Ovary (tissue), 9 donors: ENCODE results near the gene SLIT3. TPM values are rescaled to one million over a fixed set of nuclear protein-coding genes. Genes with fewer than 3 reads are reported as not detected.

Experiments
- DNase-seq, 5 donors: peaks; one replicate each; pipeline ENCODE4 v3.0.0-alpha.2; 2019 to 2020
- H3K27ac ChIP-seq, 2 donors: fragments of 200-600 bp; one replicate each; pipeline versions ENCODE4 v1.5.1 to v1.8.0; 2019 to 2022
- H3K27me3 ChIP-seq: fragments of 200-600 bp; one replicate; pipeline ENCODE4 v1.8.0; 2022
- H3K36me3 ChIP-seq: fragments of 200-600 bp; sonication (generic); one replicate; pipeline ENCODE4 v1.5.1; 2019
- H3K4me1 ChIP-seq: one replicate; pipeline ENCODE4 v1.8.1; 2013; ENCODE audit warnings: mild to moderate bottlenecking, moderate library complexity; ENCODE audit not compliant: insufficient read depth
- H3K4me3 ChIP-seq: fragments of 200-600 bp; sonication (generic); one replicate; pipeline ENCODE4 v1.5.1; 2017
- H3K9me3 ChIP-seq, 2 donors: fragments of 200-600 bp in 1 of 2; sonication (generic) in 1 of 2; one replicate each; pipeline versions ENCODE4 v1.5.1 to v1.8.1; 2013 to 2019; ENCODE audit warnings: mild to moderate bottlenecking in 1 of 2, moderate library complexity in 1 of 2
- CTCF ChIP-seq, 3 donors: fragments of 450-650 bp in 2 of 3; fragments of 200-600 bp in 1 of 3; IDR thresholded peaks; one replicate each; pipeline versions ENCODE4 v1.5.1 to v1.8.0; 2016 to 2022; ENCODE audit warnings: antibody characterized with exemption in 3 of 3, mild to moderate bottlenecking in 1 of 3
- EP300 ChIP-seq: sonication (generic); formaldehyde crosslinking; IDR thresholded peaks from one replicate; pipeline ENCODE4 v1.6.1; 2017; ENCODE audit warnings: antibody characterized with exemption
- POLR2A ChIP-seq: fragments of 450-650 bp; IDR thresholded peaks from one replicate; pipeline ENCODE4 v1.6.1; 2017; ENCODE audit warnings: antibody characterized with exemption, mild to moderate bottlenecking, moderate library complexity
- WGBS, 3 donors: extraction: QIAGEN DNeasy Blood & Tissue Kit in 1 of 3; methylation state at CpG; one replicate each; pipeline versions ENCODE4 v1.1.5 to v1.1.7; 2013 to 2017; 5-methylcytosine and 5-hydroxymethylcytosine counted together
- intact Hi-C, 4 donors: fragments of 100-400 bp; cut with DNase I; formaldehyde crosslinking; loops; one replicate each; pipeline versions ENCODE4 v1.11.0 to v1.15.1; 2022 to 2023
- polyA plus RNA-seq, 2 donors: library from polyadenylated mRNA; stranded (reverse); fragments of 200-250 nt in 1 of 2; fragments of 350-450 nt in 1 of 2; fragmentation: Illumina TruSeq in 1 of 2; extraction: RNeasy Lipid Tissue Mini Kit (QIAGEN cat#74804) in 1 of 2; gene quantifications; one replicate each; pipeline ENCODE4 v1.2.3, GENCODE V29; 2013 to 2014
- total RNA-seq, 7 donors: library from RNA; depleted of rRNA in 2 of 7; stranded (reverse); fragments of >200 nt in 2 of 7; fragmentation: NEBNext Ultra II Directional in 3 of 7; extraction: Animal tissue kit (Norgen Biotek cat#: 25700) in 3 of 7; gene quantifications; one replicate each; pipeline versions ENCODE4 v1.1.0 to v1.2.4, GENCODE V29; 2016 to 2023
- donor health status: DM: no; HTN: no; CAD: no; lungs with moderate emphysema.
- donor health status: DM: no; HTN: no; CAD: no.
- donor health status: Bipolar disorder and iron deficiency.
- donor health status: DM: yes; HTN: yes; CAD: no.
- donor health status: DM: no; HTN: no; CAD: no.
- donor health status: DM: yes; HTN: yes; CAD: no.

SLIT3 gene
- total and polyA plus RNA-seq, 9 donors = 10.3 to 106 (median 24.4) TPM

- Histone ChIP-seq H3K9me3 (no peaks in the 10 kb centered on the region), H3K4me1 (peaks cover 3% of the 10 kb centered on the region), H3K27me3 (no peaks in the 10 kb centered on the region), H3K36me3 (no peaks in the 10 kb centered on the region), H3K27ac (no peak overlapping the region), H3K4me3 (no peak overlapping the region)
- intact Hi-C loops = no loop called here
- 62 to 73% (median 65%) methylated on average over 4 of the region's 4 CpGs for WGBS, 3 donors
- DNase-seq = no peak
- TF ChIP-seq EP300 (no peak), POLR2A (no peak), CTCF (IDR thresholded peaks at IDR 0.05) (no peak)
Measured at GRCh38 chr5:168796000-168796399, 504.9 kb downstream of the SLIT3 start.

- TF ChIP-seq CTCF (IDR thresholded peaks at IDR 0.05) = no peak
- no peak for TF ChIP-seq EP300
- TF ChIP-seq POLR2A = no peak
- WGBS, 3 donors = 25 to 29% (median 28%) methylated on average over 15 of the region's 15 CpGs
- peak in 4 of 5 donors; percentile 14 to 63 (median 40) for DNase-seq
- Histone ChIP-seq H3K27ac (peak overlapping the region in 1 of 2 donors; percentile 59), H3K4me3 (no peak overlapping the region), H3K36me3 (no peaks in the 10 kb centered on the region), H3K9me3 (no peaks in the 10 kb centered on the region), H3K27me3 (no peaks in the 10 kb centered on the region), H3K4me1 (peaks cover 3% of the 10 kb centered on the region)
- intact Hi-C loops = no loop called here
Measured at GRCh38 chr5:168793841-168794837, 506.8 kb downstream of the SLIT3 start.

- no peaks in the 10 kb centered on the region for H3K9me3 ChIP-seq
- H3K36me3 ChIP-seq = no peaks in the 10 kb centered on the region
- H3K4me3 ChIP-seq = no peak overlapping the region
- intact Hi-C loops = no loop called here
- TF ChIP-seq EP300 = no peak
- no peak for TF ChIP-seq CTCF (IDR thresholded peaks at IDR 0.05)
- TF ChIP-seq POLR2A = no peak
- H3K4me1 ChIP-seq = peaks cover 3% of the 10 kb centered on the region
- H3K27ac ChIP-seq = no peak overlapping the region
- no peaks in the 10 kb centered on the region for H3K27me3 ChIP-seq
- WGBS, 3 donors = 87 to 94% (median 89%) methylated on average over 2 of the region's 2 CpGs
- no peak for DNase-seq
Measured at GRCh38 chr5:168792678-168793077, 508.3 kb downstream of the SLIT3 start.

- Histone ChIP-seq H3K4me1 (peaks cover 6% of the 10 kb centered on the region), H3K4me3 (no peak overlapping the region), H3K27ac (no peak overlapping the region), H3K36me3 (no peaks in the 10 kb centered on the region), H3K27me3 (no peaks in the 10 kb centered on the region), H3K9me3 (no peaks in the 10 kb centered on the region)
- intact Hi-C loops = no loop called here
- TF ChIP-seq EP300 (no peak), POLR2A (no peak), CTCF (IDR thresholded peaks at IDR 0.05) (no peak)
- 89 to 92% (median 90%) methylated on average over 13 of the region's 13 CpGs for WGBS, 3 donors
- DNase-seq = no peak
Measured at GRCh38 chr5:168790671-168791250, 510.2 kb downstream of the SLIT3 start.
